MCF 10A (cell line): ENCODE measurements around the gene LY9. TPM values are rescaled to one million over a fixed set of nuclear protein-coding genes. Genes with fewer than 3 reads are reported as not detected.

Experiments
- BruUV-seq: library from RNA; stranded (reverse); fragments of 400-500 nt; replicated peaks from 2 replicates; lab custom pipeline; 2021; lab: Mats Ljungman, UMichigan
- CTCF ChIA-PET: fragments of 300-600 bp; sonication (Branson Sonifier 250); formaldehyde crosslinking; extraction: SDS; loops from one replicate; lab custom pipeline; 2021; ENCODE audit warnings: antibody characterized with exemption, inconsistent platforms; lab: Yijun Ruan, JAX
- POLR2A ChIA-PET: fragments of 300-600, 350-650 bp; sonication (Branson Sonifier 250); formaldehyde crosslinking; extraction: SDS; loops from one replicate; lab custom pipeline; 2020; ENCODE audit warnings: antibody characterized with exemption, inconsistent platforms; lab: Yijun Ruan, JAX
- DNase-seq: peaks from one replicate; pipeline ENCODE4 v3.0.0-alpha.2; 2018; ENCODE audit not compliant: unreplicated experiment
- H3K27ac Mint-ChIP-seq: one replicate; pipeline ENCODE4 v1.8.0; 2022; ENCODE audit warnings: mild to moderate bottlenecking, low read depth, mixed read lengths; ENCODE audit not compliant: unreplicated experiment
- H3K27me3 Mint-ChIP-seq: one replicate; pipeline ENCODE4 v1.8.0; 2022; ENCODE audit warnings: mixed read lengths; ENCODE audit not compliant: insufficient read depth, unreplicated experiment
- H3K36me3 Mint-ChIP-seq: one replicate; pipeline ENCODE4 v1.8.0; 2022; ENCODE audit warnings: mild to moderate bottlenecking, moderate library complexity, mixed read lengths; ENCODE audit not compliant: insufficient read depth, unreplicated experiment
- H3K4me1 Mint-ChIP-seq: one replicate; pipeline ENCODE4 v1.8.0; 2022; ENCODE audit warnings: mixed read lengths; ENCODE audit not compliant: insufficient read depth, unreplicated experiment
- H3K4me3 Mint-ChIP-seq: one replicate; pipeline ENCODE4 v1.8.0; 2022; ENCODE audit warnings: mild to moderate bottlenecking, moderate library complexity, mixed read lengths; ENCODE audit not compliant: unreplicated experiment
- H3K9me3 Mint-ChIP-seq: one replicate; pipeline ENCODE4 v1.8.0; 2022; ENCODE audit warnings: mixed read lengths; ENCODE audit not compliant: unreplicated experiment
- CTCF ChIP-seq: fragments of 200-600 bp; IDR thresholded peaks from one replicate; pipeline ENCODE4 v1.8.0; 2022; ENCODE audit warnings: antibody characterized with exemption, mild to moderate bottlenecking; ENCODE audit not compliant: unreplicated experiment
- intact Hi-C: fragments of 100-400 bp; cut with micrococcal nuclease; formaldehyde crosslinking; loops from 2 replicates; pipeline ENCODE4 v1.14.1; 2022
- total RNA-seq: library from RNA; stranded (reverse); gene quantifications from 2 replicates; pipeline ENCODE4 v1.2.3, GENCODE V29; 2022

LY9 gene
- total RNA-seq, 1 experiment from 2014 or later, result not detected

- no peak for DNase-seq
- Mint-ChIP-seq H3K27me3 (no peaks in the 10 kb centered on the region), H3K4me3 (no peak overlapping the region), H3K27ac (no peak overlapping the region), H3K4me1 (peaks cover 12% of the 10 kb centered on the region), H3K36me3 (no peaks in the 10 kb centered on the region), H3K9me3 (no peaks in the 10 kb centered on the region)
- intact Hi-C loops, result no loop called here
- ChIA-PET POLR2A (no interaction called here), CTCF (interaction anchor here (2.9 kb wide), 1 partner anchor 15 kb away, joined by 10 read pairs; no protein-coding TSS in a partner anchor)
- BruUV-seq, result no TSS peak
- no peak for TF ChIP-seq CTCF
Observed at GRCh38 chr1:160752924-160753323, 43.0 kb upstream of the LY9 start.

- no peak overlapping the region for H3K27ac Mint-ChIP-seq
- DNase-seq, result no peak
- H3K36me3 Mint-ChIP-seq, result no peaks in the 10 kb centered on the region
- ChIA-PET CTCF (interaction anchor here (0.5 to 2.9 kb wide), 2 partner anchors 15 to 77 kb away, joined by 3 to 10 read pairs; no protein-coding TSS in a partner anchor), POLR2A (interaction anchor here (0.8 kb wide), 1 partner anchor 27 kb away, joined by 4 read pairs; no protein-coding TSS in a partner anchor)
- BruUV-seq, result no TSS peak
- H3K4me3 Mint-ChIP-seq, result no peak overlapping the region
- H3K4me1 Mint-ChIP-seq, result peaks cover 7% of the 10 kb centered on the region
- no peaks in the 10 kb centered on the region for H3K9me3 Mint-ChIP-seq
- H3K27me3 Mint-ChIP-seq, result no peaks in the 10 kb centered on the region
- intact Hi-C loops, result no loop called here
- no peak for TF ChIP-seq CTCF
Observed at GRCh38 chr1:160753594-160753993, 42.4 kb upstream of the LY9 start.

- ChIA-PET CTCF (interaction anchor here (1.1 to 1.8 kb wide), 2 partner anchors 13 to 28 kb away, joined by 6 to 9 read pairs; no protein-coding TSS in a partner anchor), POLR2A (interaction anchor here (0.6 to 0.7 kb wide), 4 partner anchors 13 to 535 kb away, joined by 3 read pairs; no protein-coding TSS in a partner anchor)
- no TSS peak for BruUV-seq
- Mint-ChIP-seq H3K4me3 (no peak overlapping the region), H3K27ac (no peak overlapping the region), H3K36me3 (no peaks in the 10 kb centered on the region), H3K9me3 (no peaks in the 10 kb centered on the region), H3K4me1 (no peaks in the 10 kb centered on the region), H3K27me3 (no peaks in the 10 kb centered on the region)
- no peak for DNase-seq
- TF ChIP-seq CTCF, result no peak
- intact Hi-C loops, result no loop called here
Observed at GRCh38 chr1:160755461-160755860, 40.5 kb upstream of the LY9 start.

GRCh38 chr1:160755911-160756848 is 39.8 kb upstream of the LY9 start:
- BruUV-seq, result no TSS peak
- CTCF ChIA-PET, result interaction anchor here (0.5 to 1.8 kb wide), 4 partner anchors 12 to 121 kb away, joined by 3 to 9 read pairs (median 5); no protein-coding TSS in a partner anchor
- POLR2A ChIA-PET, result interaction anchor here (0.6 to 1.6 kb wide), 5 partner anchors 12 to 536 kb away, joined by 3 read pairs; partner anchors contain the start of gene SLAMF7

More at GRCh38 chr1:160755911-160756848, 39.8 kb upstream of the LY9 start:
- H3K4me1 Mint-ChIP-seq, result no peaks in the 10 kb centered on the region
- H3K9me3 Mint-ChIP-seq, result no peaks in the 10 kb centered on the region
- no peak overlapping the region for H3K27ac Mint-ChIP-seq
- H3K36me3 Mint-ChIP-seq, result no peaks in the 10 kb centered on the region
- H3K4me3 Mint-ChIP-seq, result no peak overlapping the region
- no peak for TF ChIP-seq CTCF
- DNase-seq, result no peak
- H3K27me3 Mint-ChIP-seq, result no peaks in the 10 kb centered on the region
- intact Hi-C loops, result no loop called here
